H7 (cell line): ENCODE measurements around the gene GRHPR. TPM values are rescaled to one million over a fixed set of nuclear protein-coding genes. Genes with fewer than 3 reads are reported as not detected.

Experiments used
- DNase-seq: peaks from one replicate; pipeline ENCODE4 v3.0.0; 2012
- H3K27me3 ChIP-seq: 2 replicates; pipeline ENCODE4 v1.6.0; 2011; ENCODE audit warnings: mild to moderate bottlenecking, low read length; ENCODE audit not compliant: control insufficient read depth, insufficient read depth
- H3K36me3 ChIP-seq: replicated peaks from 2 replicates; pipeline ENCODE4 v1.5.1; 2011; ENCODE audit warnings: low read length; ENCODE audit not compliant: control insufficient read depth, insufficient read depth
- H3K4me3 ChIP-seq: 2 replicates; pipeline ENCODE4 v1.5.1; 2011; ENCODE audit warnings: low read depth, mild to moderate bottlenecking, control low read depth, low read length, moderate library complexity; ENCODE audit not compliant: insufficient read depth
- total RNA-seq: library from RNA; depleted of rRNA; stranded (reverse); fragments of >200 nt; shearing (Covaris generic); gene quantifications from 2 replicates; pipeline ENCODE4 v1.2.3, GENCODE V29; 2014

GRHPR gene
- total RNA-seq, 1 experiment from 2014 or later, result 170 TPM

GRCh38 chr9:37441776-37442370 is 19.4 kb downstream of the GRHPR start:
- H3K4me3 ChIP-seq, result no peak overlapping the region
- no peaks in the 10 kb centered on the region for H3K27me3 ChIP-seq
- peaks cover 36% of the 10 kb centered on the region for H3K36me3 ChIP-seq
- DNase-seq, result no peak

- Histone ChIP-seq H3K36me3 (peaks cover 31% of the 10 kb centered on the region), H3K27me3 (no peaks in the 10 kb centered on the region), H3K4me3 (no peak overlapping the region)
- DNase-seq, result no peak
These were observed 20.1 kb downstream of the GRHPR start for GRCh38 chr9:37442556-37442955.

- no peak for DNase-seq
- no peak overlapping the region for H3K4me3 ChIP-seq
- peaks cover 23% of the 10 kb centered on the region for H3K36me3 ChIP-seq
- H3K27me3 ChIP-seq, result no peaks in the 10 kb centered on the region
These were observed 21.1 kb downstream of the GRHPR start for GRCh38 chr9:37443566-37443965.

- H3K4me3 ChIP-seq, result no peak overlapping the region
- DNase-seq, result no peak
- H3K27me3 ChIP-seq, result no peaks in the 10 kb centered on the region
- H3K36me3 ChIP-seq, result peaks cover 16% of the 10 kb centered on the region
These were observed 22.4 kb downstream of the GRHPR start for GRCh38 chr9:37444890-37445289.

GRCh38 chr9:37445832-37446231 is 23.3 kb downstream of the GRHPR start:
- Histone ChIP-seq H3K4me3 (no peak overlapping the region), H3K36me3 (peaks cover 11% of the 10 kb centered on the region), H3K27me3 (no peaks in the 10 kb centered on the region)
- no peak for DNase-seq

- no peak for DNase-seq
- Histone ChIP-seq H3K27me3 (no peaks in the 10 kb centered on the region), H3K4me3 (no peak overlapping the region), H3K36me3 (peaks cover 8% of the 10 kb centered on the region)
These were observed 23.9 kb downstream of the GRHPR start for GRCh38 chr9:37446401-37446800.

- Histone ChIP-seq H3K36me3 (peaks cover 3% of the 10 kb centered on the region; the same call in 1 of the 2 replicates), H3K4me3 (no peak overlapping the region), H3K27me3 (no peaks in the 10 kb centered on the region)
- DNase-seq, result no peak
These were observed 24.6 kb downstream of the GRHPR start for GRCh38 chr9:37447111-37447510.

GRCh38 chr9:37449862-37450632 is 27.6 kb downstream of the GRHPR start:
- no peaks in the 10 kb centered on the region; the same call in 1 of the 2 replicates for H3K36me3 ChIP-seq
- H3K27me3 ChIP-seq, result no peaks in the 10 kb centered on the region
- no peak for DNase-seq
- no peak overlapping the region for H3K4me3 ChIP-seq

GRCh38 chr9:37451628-37452027 is 29.1 kb downstream of the GRHPR start:
- Histone ChIP-seq H3K27me3 (no peaks in the 10 kb centered on the region), H3K36me3 (no peaks in the 10 kb centered on the region; the same call in 1 of the 2 replicates), H3K4me3 (no peak overlapping the region)
- no peak for DNase-seq

GRCh38 chr9:37452611-37453010 is 30.1 kb downstream of the GRHPR start:
- no peak overlapping the region for H3K4me3 ChIP-seq
- no peaks in the 10 kb centered on the region; the same call in 1 of the 2 replicates for H3K36me3 ChIP-seq
- DNase-seq, result no peak
- H3K27me3 ChIP-seq, result no peaks in the 10 kb centered on the region

GRCh38 chr9:37453827-37454226 is 31.3 kb downstream of the GRHPR start:
- no peak for DNase-seq
- Histone ChIP-seq H3K4me3 (no peak overlapping the region), H3K36me3 (no peaks in the 10 kb centered on the region; the same call in 1 of the 2 replicates), H3K27me3 (no peaks in the 10 kb centered on the region)

- H3K27me3 ChIP-seq, result no peaks in the 10 kb centered on the region
- H3K36me3 ChIP-seq, result no peaks in the 10 kb centered on the region; the same call in 1 of the 2 replicates
- no peak for DNase-seq
- H3K4me3 ChIP-seq, result no peak overlapping the region
These were observed 31.7 kb downstream of the GRHPR start for GRCh38 chr9:37454238-37454637.

GRCh38 chr9:37455884-37456647 is 33.6 kb downstream of the GRHPR start:
- DNase-seq, result no peak
- H3K36me3 ChIP-seq, result no peaks in the 10 kb centered on the region; the same call in 1 of the 2 replicates
- no peaks in the 10 kb centered on the region for H3K27me3 ChIP-seq
- H3K4me3 ChIP-seq, result no peak overlapping the region

- DNase-seq, result no peak
- no peaks in the 10 kb centered on the region for H3K27me3 ChIP-seq
These were observed 34.3 kb downstream of the GRHPR start for GRCh38 chr9:37456817-37457216.

More at GRCh38 chr9:37456817-37457216, 34.3 kb downstream of the GRHPR start:
- Histone ChIP-seq H3K36me3 (no peaks in the 10 kb centered on the region; the same call in 1 of the 2 replicates), H3K4me3 (no peak overlapping the region)
